Stimulated activated effector memory CD8-positive, alpha-beta T cell treated with anti-CD3 and anti-CD28 coated beads, Interleukin-12 subunit alpha, Interleukin-12 subunit beta, amount 100 ng/mL, for 72 hours (primary cell): ENCODE measurements around the gene ZMYM5.
A peak's percentile ranks its signal among the peaks of the same experiment; 100 is the strongest.
"Not testable (repeated sequence)": the region's sequence is repeated elsewhere in the genome, so short reads cannot be mapped to it uniquely, and the experiment has no call there.

Experiments used
- ATAC-seq: fragments of 150-1000 bp; cut with Tn5 transposase; 2 replicates; pipeline ENCODE4 v1.10.0; 2021
- DNase-seq, 2 donors: peaks; one replicate each; pipeline ENCODE4 v3.0.0; 2021 to 2022; ENCODE audit warnings: low spot score in 2 of 2
- H3K27ac Mint-ChIP-seq: one replicate; pipeline ENCODE4 v1.8.0; 2022; ENCODE audit warnings: mild to moderate bottlenecking, mixed read lengths
- H3K36me3 Mint-ChIP-seq: one replicate; pipeline ENCODE4 v1.8.0; 2022; ENCODE audit warnings: mild to moderate bottlenecking, mixed read lengths
- H3K4me1 Mint-ChIP-seq: one replicate; pipeline ENCODE4 v1.8.0; 2022; ENCODE audit warnings: mixed read lengths
- H3K4me3 Mint-ChIP-seq: one replicate; pipeline ENCODE4 v1.8.0; 2022; ENCODE audit warnings: mild to moderate bottlenecking, mixed read lengths
- H3K9me3 Mint-ChIP-seq: one replicate; pipeline ENCODE4 v1.8.0; 2022; ENCODE audit warnings: mixed read lengths

Gene ZMYM5

DNA sequence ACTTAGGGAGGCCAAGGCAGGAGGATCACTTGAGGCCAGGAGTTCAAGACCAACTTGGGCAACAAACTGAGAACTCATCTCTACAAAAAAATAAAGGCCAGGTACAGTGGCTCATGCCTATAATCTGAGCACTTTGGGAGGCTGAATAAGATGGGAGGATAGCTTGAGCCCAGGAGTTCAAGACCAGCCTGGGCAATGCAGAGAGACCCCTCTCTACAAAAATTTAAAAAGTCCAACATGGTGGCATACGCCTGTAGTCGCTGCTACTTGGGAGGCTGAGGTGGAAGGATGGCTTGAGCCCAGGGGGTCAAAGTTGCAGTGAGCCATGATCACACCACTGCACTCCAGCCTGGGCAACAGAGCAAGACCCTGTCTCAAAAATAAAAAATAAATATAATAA lies 5.8 kb downstream of the ZMYM5 start:
- H3K36me3 Mint-ChIP-seq, result peaks cover 79% of the 10 kb centered on the region
- peaks cover 43% of the 10 kb centered on the region for H3K4me1 Mint-ChIP-seq
- not testable (repeated sequence) for H3K4me3 Mint-ChIP-seq, DNase-seq, H3K9me3 Mint-ChIP-seq, ATAC-seq, H3K27ac Mint-ChIP-seq

DNA sequence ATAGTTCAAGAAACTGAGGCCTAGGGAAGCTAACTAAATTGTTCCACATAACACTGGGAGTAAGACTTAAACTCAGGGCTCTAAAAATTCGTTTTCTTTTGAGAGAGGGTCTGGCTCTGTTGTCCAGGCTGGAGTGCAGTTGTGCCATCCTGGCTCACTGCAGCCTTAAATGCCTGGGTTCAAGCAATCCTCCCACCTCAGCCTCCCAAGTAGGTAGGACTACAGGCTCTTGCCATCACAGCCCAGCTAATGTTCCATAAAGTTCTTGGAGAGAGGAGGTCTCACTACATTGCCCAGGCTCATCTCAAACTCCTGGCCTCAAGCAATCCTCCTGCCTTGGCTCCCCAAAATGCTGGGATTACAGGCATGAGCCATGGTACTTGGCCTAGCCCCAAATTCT lies 10.7 kb downstream of the ZMYM5 start:
- ATAC-seq (no peak), DNase-seq (no peak)
- Mint-ChIP-seq H3K36me3 (peaks cover 91% of the 10 kb centered on the region), H3K4me3 (no peak overlapping the region), H3K9me3 (no peaks in the 10 kb centered on the region), H3K4me1 (peaks cover 16% of the 10 kb centered on the region), H3K27ac (peak overlapping the region; percentile 29)

DNA sequence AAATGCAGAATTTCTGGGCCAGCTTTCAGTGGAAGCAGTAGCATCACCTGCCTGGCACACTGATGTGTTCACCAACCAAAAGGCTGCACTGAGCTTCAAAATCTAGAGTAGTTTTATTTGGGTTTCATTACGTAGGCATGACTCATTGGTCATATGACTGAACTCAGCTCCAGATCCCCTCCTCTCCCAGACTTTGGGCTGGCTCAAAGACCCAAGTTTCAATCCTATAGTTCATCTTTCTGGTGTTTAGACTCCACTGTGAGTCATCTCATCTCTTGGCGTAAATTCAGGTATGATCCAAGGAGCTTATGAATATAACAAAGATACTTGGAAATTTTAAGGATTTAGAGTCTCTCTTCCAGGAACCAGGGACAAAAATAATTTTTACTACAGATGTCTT lies 17.7 kb downstream of the ZMYM5 start:
- peak; percentile 64 for ATAC-seq
- H3K4me3 Mint-ChIP-seq, result no peak overlapping the region
- no peak for DNase-seq

DNA sequence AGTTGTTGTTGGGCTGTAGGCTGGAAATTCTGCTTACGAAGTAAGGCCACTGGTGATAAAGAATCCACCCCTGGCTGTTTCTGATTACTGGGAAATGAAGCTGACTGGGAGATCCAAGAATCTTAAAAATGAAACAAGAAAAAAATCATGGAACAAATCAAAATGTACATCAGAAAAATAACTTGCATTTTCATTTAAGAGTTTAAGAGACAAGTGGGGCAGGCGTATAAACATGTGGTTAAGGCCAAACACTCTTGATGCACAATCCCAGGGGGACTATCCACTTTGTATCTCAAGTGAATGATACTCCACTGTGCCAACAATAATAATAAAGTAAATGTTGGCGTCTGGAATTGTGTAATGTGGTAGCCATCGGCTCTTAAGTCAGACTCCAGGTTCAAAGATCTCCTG lies 24.6 kb downstream of the ZMYM5 start:
- Mint-ChIP-seq H3K4me1 (peaks cover 6% of the 10 kb centered on the region), H3K27ac (no peak overlapping the region), H3K4me3 (no peak overlapping the region), H3K36me3 (peaks cover 94% of the 10 kb centered on the region), H3K9me3 (no peaks in the 10 kb centered on the region)
- DNase-seq (no peak), ATAC-seq (no peak)

More for the DNA sequence above, 17.7 kb downstream of the ZMYM5 start:
- Mint-ChIP-seq H3K4me1 (peaks cover 6% of the 10 kb centered on the region), H3K36me3 (peaks cover 91% of the 10 kb centered on the region), H3K27ac (no peak overlapping the region), H3K9me3 (no peaks in the 10 kb centered on the region)

DNA sequence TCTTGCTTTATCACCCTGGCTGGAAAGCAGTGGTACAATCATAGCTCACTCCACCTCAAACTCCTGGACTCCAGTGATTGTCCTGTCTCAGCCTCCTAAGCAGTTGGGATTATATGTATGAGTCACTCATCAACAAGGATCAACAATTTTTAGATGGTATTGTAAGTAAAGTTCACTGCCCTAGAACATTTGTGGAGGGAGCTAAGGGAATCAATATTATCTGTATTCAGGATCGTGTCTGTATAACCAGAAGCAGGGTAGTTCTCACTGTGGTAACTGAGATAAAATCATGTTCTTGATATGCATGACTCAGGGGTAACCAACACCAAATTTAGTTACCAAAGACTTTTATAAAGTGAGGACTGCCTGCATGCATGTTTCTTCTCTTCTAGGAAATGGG lies 27.0 kb downstream of the ZMYM5 start:
- peak; percentile 60 for ATAC-seq
- no peak for DNase-seq
- Mint-ChIP-seq H3K4me3 (no peak overlapping the region), H3K27ac (peak overlapping the region; percentile 26), H3K9me3 (no peaks in the 10 kb centered on the region), H3K36me3 (peaks cover 96% of the 10 kb centered on the region), H3K4me1 (peaks cover 6% of the 10 kb centered on the region)

DNA sequence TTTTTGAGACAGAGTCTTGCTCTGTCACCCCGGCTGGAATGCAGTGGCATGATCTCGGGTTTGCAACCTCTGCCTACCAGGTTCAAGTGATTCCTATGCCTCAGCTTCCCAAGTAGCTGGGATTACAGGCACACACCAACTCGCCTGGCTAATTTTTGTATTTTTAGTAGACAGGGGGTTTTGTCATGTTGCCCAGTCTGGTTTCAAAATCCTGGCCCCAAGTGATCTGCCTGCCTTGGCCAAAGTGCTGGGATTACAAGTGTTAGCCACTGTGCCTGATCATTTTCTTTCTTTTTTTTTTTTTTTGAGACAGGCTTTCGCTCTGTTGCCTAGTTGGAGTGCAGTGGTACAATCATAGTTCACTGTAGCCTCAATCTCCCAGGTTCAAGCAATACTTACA lies 28.7 kb downstream of the ZMYM5 start:
- Mint-ChIP-seq H3K4me1 (peaks cover 6% of the 10 kb centered on the region), H3K4me3 (no peak overlapping the region), H3K9me3 (no peaks in the 10 kb centered on the region), H3K36me3 (peaks cover 100% of the 10 kb centered on the region), H3K27ac (no peak overlapping the region)
- DNase-seq (no peak), ATAC-seq (no peak)

DNA sequence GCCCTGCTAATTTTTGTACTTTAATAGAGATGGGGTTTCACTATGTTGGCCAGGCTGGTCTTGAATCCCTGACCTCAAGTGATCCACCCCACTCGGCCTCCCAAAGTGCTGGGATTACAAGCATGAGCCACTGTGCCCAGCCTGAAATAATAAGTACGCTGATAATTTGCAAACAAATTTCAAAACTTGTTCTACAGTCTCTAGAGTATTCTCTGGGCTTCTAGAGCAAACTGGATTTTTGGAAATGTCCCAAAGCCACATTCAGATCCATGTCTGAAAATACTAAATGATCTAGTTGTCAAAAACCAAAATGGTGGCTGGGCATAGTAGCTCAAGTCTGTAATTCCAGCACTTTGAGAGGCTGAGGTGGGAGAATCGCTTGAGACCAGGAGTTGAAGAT lies 40.8 kb downstream of the ZMYM5 start:
- no peaks in the 10 kb centered on the region for H3K9me3 Mint-ChIP-seq
- ATAC-seq (no peak), DNase-seq (no peak)
- H3K4me3 Mint-ChIP-seq, result no peak overlapping the region
- H3K27ac Mint-ChIP-seq, result no peak overlapping the region
- peaks cover 78% of the 10 kb centered on the region for H3K36me3 Mint-ChIP-seq
- peaks cover 4% of the 10 kb centered on the region for H3K4me1 Mint-ChIP-seq

DNA sequence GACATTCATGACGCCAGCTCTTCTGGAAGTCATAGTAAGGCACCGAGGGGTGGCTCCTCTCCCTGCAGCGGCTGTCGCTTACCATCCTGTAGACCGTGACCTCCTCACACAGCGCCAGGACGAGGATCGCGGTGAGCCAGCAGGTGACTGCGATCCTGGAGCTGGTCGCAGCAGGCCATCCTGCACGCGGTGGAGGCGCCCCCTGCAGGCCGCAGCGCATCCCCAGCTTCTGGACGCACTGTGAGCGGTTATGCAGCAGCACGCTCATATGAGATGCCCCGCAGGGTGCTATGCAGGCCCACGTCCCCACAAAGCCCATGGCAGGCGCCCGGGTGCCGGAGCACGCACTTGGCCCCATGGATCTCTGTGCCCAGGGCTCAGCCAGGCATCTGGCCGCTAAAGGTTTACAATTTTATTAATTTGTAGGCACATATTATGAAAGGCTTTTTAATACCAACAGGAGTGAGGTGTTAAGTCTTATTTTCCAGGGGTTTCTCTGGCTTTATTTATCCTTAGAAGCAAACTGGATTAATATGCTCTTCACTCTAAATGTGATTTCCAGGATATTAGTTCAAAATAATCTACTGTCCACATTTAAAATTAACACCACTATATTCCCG lies 45.1 kb downstream of the ZMYM5 start:
- Mint-ChIP-seq H3K36me3 (peaks cover 49% of the 10 kb centered on the region), H3K4me1 (peaks cover 5% of the 10 kb centered on the region), H3K9me3 (no peaks in the 10 kb centered on the region), H3K27ac (no peak overlapping the region), H3K4me3 (no peak overlapping the region)
- ATAC-seq, result peak; percentile 49
- DNase-seq, result peak; percentile 3 to 52

DNA sequence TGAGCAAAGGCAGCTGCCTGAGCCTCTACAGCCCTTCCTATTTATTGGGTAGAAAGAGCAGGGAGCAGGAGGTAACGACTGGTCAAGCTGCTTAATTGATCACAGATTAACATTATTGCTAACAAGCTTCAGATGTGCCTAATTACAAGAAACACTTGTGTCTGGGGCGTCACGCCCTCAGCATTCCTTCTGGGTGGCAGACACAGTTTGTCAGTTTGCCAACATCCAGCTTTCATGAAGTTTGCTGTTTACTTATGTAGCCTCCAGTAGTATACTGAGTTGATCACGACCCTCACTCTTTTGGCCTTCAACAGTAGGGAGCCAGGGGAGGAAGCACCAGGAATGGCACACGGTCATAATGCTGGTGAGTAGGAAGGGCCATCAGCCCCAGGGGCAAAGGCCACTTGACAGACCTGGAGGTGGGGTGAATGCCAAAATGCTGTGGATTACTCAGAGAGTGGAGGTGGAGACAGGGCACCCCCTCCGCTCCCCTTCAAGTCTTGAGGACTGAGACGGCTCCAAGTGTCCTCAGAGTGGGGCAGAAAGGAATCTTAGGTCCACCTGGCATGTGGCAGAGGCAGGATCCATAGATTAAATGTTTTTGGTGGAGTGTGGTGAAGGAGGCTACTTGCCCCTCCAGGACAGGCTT lies 45.8 kb downstream of the ZMYM5 start:
- Mint-ChIP-seq H3K27ac (no peak overlapping the region), H3K36me3 (peaks cover 43% of the 10 kb centered on the region), H3K4me1 (peaks cover 5% of the 10 kb centered on the region), H3K9me3 (no peaks in the 10 kb centered on the region), H3K4me3 (no peak overlapping the region)
- DNase-seq (no peak), ATAC-seq (no peak)

DNA sequence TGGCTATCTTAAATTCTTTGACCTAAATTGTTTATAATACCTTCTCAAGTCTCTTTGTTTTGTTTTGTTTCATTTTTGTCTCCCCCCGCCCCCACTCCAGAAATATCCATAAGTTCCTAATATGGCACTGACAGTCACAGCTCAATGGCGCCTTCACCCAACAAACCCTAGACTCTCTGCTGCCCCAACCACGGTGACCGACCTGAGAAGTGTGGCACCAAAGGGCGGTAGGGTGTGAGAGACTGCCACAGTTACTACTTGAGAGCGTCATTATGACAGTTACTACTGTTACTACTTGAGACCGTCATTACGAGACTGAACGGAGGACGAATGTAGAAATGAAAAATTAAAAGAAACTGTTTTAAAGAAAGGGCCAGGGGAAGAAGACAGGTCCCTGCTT lies 46.3 kb downstream of the ZMYM5 start:
- DNase-seq, result no peak
- Mint-ChIP-seq H3K27ac (no peak overlapping the region), H3K36me3 (peaks cover 39% of the 10 kb centered on the region), H3K9me3 (no peaks in the 10 kb centered on the region), H3K4me3 (no peak overlapping the region), H3K4me1 (peaks cover 5% of the 10 kb centered on the region)
- ATAC-seq, result no peak

DNA sequence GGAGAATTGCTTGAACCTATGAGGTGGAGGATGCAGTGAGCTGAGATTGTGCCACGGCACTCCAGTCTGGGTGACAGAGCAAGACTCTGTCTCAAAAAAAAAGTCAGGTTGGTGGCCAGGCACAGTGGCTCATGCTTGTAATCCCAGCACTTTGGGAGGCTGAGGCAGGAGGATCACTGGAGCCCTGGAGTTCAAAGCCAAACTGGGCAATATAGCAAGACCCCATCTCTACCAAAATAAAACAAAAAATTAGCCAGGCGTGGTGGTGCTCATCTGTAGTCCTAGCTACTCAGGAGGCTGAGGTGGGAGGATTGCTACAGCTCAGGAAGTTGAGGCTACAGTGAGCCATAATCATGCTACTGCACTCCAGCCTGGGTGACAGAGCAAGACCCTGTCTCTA lies 47.6 kb downstream of the ZMYM5 start:
- peaks cover 30% of the 10 kb centered on the region for H3K36me3 Mint-ChIP-seq
- H3K4me1 Mint-ChIP-seq, H3K27ac Mint-ChIP-seq, ATAC-seq, H3K4me3 Mint-ChIP-seq, H3K9me3 Mint-ChIP-seq, DNase-seq: not testable (repeated sequence)

DNA sequence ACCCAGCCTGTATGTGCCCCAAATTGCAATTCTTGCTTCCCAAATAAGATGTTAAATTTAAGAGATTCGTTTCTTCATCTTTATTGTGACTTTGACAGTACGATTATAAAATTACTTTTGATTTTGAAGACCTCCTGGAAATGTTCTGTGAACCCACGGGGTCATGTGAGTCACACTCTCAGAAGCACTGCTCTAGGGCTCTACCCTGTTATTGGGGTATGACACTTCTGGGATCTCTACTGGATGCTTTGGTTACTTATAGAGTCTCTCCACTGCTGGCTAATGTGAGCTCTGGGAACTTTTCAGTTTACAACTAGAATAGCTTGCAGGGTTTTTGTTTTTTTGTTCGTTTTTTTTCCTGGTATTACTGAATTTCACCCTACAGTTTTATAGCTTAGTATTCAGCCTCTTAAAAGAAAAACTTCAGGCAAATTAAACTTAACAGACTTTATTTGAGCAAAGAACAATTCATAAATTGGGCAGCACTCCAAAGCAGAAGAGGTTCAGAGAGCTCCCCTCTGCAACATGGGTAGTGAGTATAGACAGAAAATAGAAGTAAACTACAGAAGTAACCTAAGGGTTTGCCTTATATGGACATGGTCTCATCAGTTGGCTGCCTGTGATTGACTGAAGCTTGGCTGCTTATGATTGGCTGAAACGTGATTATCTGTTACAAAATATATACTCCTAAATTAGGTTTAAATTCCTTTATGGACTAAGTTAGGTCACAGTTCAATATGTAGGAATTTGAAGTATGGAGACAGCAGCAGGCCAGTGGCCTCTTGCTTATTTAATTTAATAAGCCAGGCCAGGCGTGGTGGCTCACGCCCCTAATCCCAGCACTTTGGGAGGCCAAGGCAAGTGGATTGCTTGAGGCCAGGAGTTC lies 52.2 kb downstream of the ZMYM5 start:
- ATAC-seq (no peak), DNase-seq (no peak)
- no peaks in the 10 kb centered on the region for H3K4me1 Mint-ChIP-seq
- no peak overlapping the region for H3K27ac Mint-ChIP-seq
- peaks cover 5% of the 10 kb centered on the region for H3K36me3 Mint-ChIP-seq
- H3K9me3 Mint-ChIP-seq, result no peaks in the 10 kb centered on the region
- H3K4me3 Mint-ChIP-seq, result no peak overlapping the region

DNA sequence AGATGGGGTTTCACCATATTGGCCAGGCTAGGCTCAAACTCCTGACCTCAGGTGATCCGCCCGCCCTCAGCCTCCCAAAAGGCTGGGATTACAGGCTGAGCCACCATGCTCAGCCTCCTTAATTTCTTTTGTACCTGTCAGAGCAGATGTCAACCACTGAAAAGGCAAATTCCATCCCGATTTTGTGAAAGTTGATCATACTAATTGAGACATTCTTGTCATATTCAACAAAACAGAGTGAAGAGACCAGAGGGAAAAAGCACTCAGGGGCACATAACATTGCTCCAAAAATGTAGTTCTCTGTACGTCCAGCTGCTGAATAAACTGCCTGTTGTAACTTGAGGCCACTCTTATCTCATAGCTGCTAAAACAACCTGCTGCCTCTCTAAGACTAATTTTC lies 53.3 kb downstream of the ZMYM5 start:
- no peak overlapping the region for H3K27ac Mint-ChIP-seq
- H3K9me3 Mint-ChIP-seq, result no peaks in the 10 kb centered on the region
- no peak overlapping the region for H3K4me3 Mint-ChIP-seq
- DNase-seq (no peak), ATAC-seq (no peak)
- peaks cover 5% of the 10 kb centered on the region for H3K36me3 Mint-ChIP-seq
- no peaks in the 10 kb centered on the region for H3K4me1 Mint-ChIP-seq

DNA sequence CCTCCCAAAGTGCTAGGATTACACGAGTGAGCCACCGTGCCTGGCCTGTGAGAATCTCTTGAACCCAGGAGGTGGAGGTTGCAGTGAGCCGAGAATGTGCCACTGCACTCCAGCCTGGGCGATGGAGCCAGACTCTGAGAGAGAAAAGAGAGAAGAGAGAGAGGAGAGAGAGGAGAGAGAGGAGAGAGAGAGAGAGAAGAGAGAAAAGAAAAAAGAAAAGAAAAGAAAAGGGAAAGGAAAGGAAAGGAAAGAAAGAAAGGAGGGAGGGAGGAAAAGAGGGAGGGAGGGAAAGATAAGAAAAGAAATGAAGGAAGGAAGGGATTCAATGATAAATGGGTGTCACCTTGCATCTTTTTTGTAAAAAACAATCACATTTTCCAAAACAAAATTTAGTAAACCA lies 57.7 kb downstream of the ZMYM5 start:
- ATAC-seq (no peak), DNase-seq (no peak)
- H3K36me3 Mint-ChIP-seq, result peaks cover 5% of the 10 kb centered on the region
- H3K9me3 Mint-ChIP-seq, result no peaks in the 10 kb centered on the region
- no peak overlapping the region for H3K27ac Mint-ChIP-seq
- H3K4me1 Mint-ChIP-seq, result no peaks in the 10 kb centered on the region
- no peak overlapping the region for H3K4me3 Mint-ChIP-seq

DNA sequence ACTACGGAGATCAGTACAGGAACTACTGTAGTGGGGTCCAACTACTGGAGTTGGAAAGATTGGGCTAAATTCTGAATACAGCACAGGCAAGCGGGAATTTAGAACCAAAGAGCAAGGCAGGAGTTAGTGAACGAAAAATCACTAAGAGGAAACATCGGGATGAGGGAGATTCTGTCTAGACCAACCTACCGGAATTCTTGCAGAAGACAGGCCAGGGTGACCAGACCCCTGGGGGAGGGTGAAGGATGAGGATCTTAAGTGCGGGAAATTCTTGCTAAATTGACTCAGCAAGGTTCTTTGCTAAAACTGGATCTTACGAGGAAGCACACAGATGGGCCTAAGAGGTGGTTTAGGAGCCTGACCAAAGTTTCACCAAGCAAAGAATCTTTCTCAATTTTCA lies 67.5 kb downstream of the ZMYM5 start:
- DNase-seq (no peak), ATAC-seq (no peak)
- Mint-ChIP-seq H3K27ac (no peak overlapping the region), H3K9me3 (no peaks in the 10 kb centered on the region), H3K36me3 (peaks cover 7% of the 10 kb centered on the region), H3K4me1 (no peaks in the 10 kb centered on the region), H3K4me3 (no peak overlapping the region)

DNA sequence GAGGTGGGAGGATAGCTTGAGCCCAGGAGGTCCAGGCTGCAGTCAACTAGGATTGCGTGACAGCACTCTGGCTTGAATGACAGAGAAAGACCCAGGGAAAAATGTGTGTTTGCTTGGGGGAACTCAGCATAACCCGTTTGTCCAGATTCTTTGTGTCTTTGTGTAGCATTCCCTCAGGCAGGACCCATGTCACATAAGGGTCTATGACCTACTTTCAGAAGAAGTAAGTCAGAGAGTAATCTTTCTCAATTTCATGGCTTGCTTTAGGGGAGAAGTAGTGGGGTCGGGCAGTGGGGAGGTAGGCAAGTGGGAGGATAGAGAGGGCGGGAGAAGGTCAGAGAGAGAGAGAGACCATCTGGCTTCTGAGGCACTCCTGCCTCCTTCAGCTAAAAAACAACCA lies 68.8 kb downstream of the ZMYM5 start:
- Mint-ChIP-seq H3K36me3 (peaks cover 7% of the 10 kb centered on the region), H3K9me3 (no peaks in the 10 kb centered on the region), H3K4me1 (no peaks in the 10 kb centered on the region), H3K4me3 (no peak overlapping the region), H3K27ac (no peak overlapping the region)
- ATAC-seq (no peak), DNase-seq (no peak)
